Putamen (tissue), 1 donor: ENCODE results near the gene PRDX2.

Experiments
- DNase-seq: peaks from one replicate; pipeline ENCODE4 v3.0.0-alpha.2; 2016; ENCODE audit warnings: low spot score

The PRDX2 gene

GRCh38 chr19:12752056-12752781, 49.4 kb downstream of the PRDX2 start:
- no peak for DNase-seq

- no peak for DNase-seq
Observed at GRCh38 chr19:12751635-12752034, 50.0 kb downstream of the PRDX2 start, which contains the start of gene BEST2. TSS of gene BEST2 (plus strand) at chr19:12751791. CDS start at chr19:12752593, 802 bp downstream.

GRCh38 chr19:12750851-12751250, 50.7 kb downstream of the PRDX2 start:
- DNase-seq = no peak

GRCh38 chr19:12749938-12750521, 51.6 kb downstream of the PRDX2 start:
- DNase-seq = no peak

- DNase-seq = no peak
Observed at GRCh38 chr19:12748489-12748888, 53.1 kb downstream of the PRDX2 start.
